GM12873 (cell line): Measurements from ENCODE around the gene RAET1G.

ENCODE experiments used
- CTCF ChIP-seq: IDR thresholded peaks from 2 replicates; pipeline ENCODE4 v1.5.1; 2012; ENCODE audit warnings: low read depth, mild to moderate bottlenecking, moderate library complexity, low read length, control low read depth; ENCODE audit not compliant: insufficient read depth; ENCODE audit errors: missing control alignments

The RAET1G gene

GRCh38 chr6:149922642-149923326 lies at the start of gene RAET1G:
RAET1G (minus strand) TSS chr6:149923121; CDS start chr6:149923010, 111 bp downstream.
- TF ChIP-seq CTCF, result no peak

GRCh38 chr6:149969635-149970034 lies 46.7 kb upstream of the RAET1G start:
- no peak for TF ChIP-seq CTCF

GRCh38 chr6:149967591-149967990 lies 44.7 kb upstream of the RAET1G start:
- no peak for TF ChIP-seq CTCF

GRCh38 chr6:149965194-149966020 lies 42.5 kb upstream of the RAET1G start:
- no peak for TF ChIP-seq CTCF

- TF ChIP-seq CTCF, result no peak
These were observed 41.6 kb upstream of the RAET1G start for GRCh38 chr6:149964308-149965193.

- no peak for TF ChIP-seq CTCF
These were observed 40.8 kb upstream of the RAET1G start, which contains the start of gene ULBP1 for GRCh38 chr6:149963462-149964307. ULBP1 (plus strand) TSS chr6:149963943; CDS start chr6:149964050, 107 bp downstream.
